HG02852 (cell line): ENCODE measurements around the gene BCL2L13.

Source experiments
- ATAC-seq: cut with Tn5 transposase; IDR thresholded peaks from one replicate; pipeline ENCODE4 v1.9.1; 2021; ENCODE audit warnings: mild to moderate bottlenecking, moderate library complexity; ENCODE audit not compliant: unreplicated experiment

Gene BCL2L13

GRCh38 chr22:17777005-17777716 is 138.6 kb downstream of the BCL2L13 start:
- ATAC-seq: peak; percentile 29

- ATAC-seq: no peak
Measured at GRCh38 chr22:17777717-17778044, 139.1 kb downstream of the BCL2L13 start.

- no peak for ATAC-seq
Measured at GRCh38 chr22:17778412-17778976, 139.9 kb downstream of the BCL2L13 start.

- no peak for ATAC-seq
Measured at GRCh38 chr22:17779286-17780115, 140.9 kb downstream of the BCL2L13 start.

GRCh38 chr22:17780116-17780740 is 141.7 kb downstream of the BCL2L13 start:
- no peak for ATAC-seq
